ENCODE measurements around the gene TANC1. TPM values are rescaled to one million over a fixed set of nuclear protein-coding genes. Genes with fewer than 3 reads are reported as not detected.
A peak's percentile ranks its signal among the peaks of the same experiment; 100 is the strongest.

Gene TANC1
- total and polyA plus RNA-seq, 12 donors, result 17.8 to 90.5 (median 70.0) TPM

- peaks cover 0 to 4% (median 0%) of the 10 kb centered on the region in 9 donors for H3K36me3 ChIP-seq
- intact Hi-C loops (cut with DNase I), result no loop called here
- H3K4me3 ChIP-seq, result no peak overlapping the region
- H3K27ac ChIP-seq, result no peak overlapping the region
- no peaks in the 10 kb centered on the region for H3K27me3 ChIP-seq
- DNase-seq, result no peak
- ATAC-seq, result no peak
- no peaks in the 10 kb centered on the region for H3K9me3 ChIP-seq
- H3K4me1 ChIP-seq, result peaks cover 3 to 72% (median 33%) of the 10 kb centered on the region in 9 donors
- TF ChIP-seq, protein P1, sequence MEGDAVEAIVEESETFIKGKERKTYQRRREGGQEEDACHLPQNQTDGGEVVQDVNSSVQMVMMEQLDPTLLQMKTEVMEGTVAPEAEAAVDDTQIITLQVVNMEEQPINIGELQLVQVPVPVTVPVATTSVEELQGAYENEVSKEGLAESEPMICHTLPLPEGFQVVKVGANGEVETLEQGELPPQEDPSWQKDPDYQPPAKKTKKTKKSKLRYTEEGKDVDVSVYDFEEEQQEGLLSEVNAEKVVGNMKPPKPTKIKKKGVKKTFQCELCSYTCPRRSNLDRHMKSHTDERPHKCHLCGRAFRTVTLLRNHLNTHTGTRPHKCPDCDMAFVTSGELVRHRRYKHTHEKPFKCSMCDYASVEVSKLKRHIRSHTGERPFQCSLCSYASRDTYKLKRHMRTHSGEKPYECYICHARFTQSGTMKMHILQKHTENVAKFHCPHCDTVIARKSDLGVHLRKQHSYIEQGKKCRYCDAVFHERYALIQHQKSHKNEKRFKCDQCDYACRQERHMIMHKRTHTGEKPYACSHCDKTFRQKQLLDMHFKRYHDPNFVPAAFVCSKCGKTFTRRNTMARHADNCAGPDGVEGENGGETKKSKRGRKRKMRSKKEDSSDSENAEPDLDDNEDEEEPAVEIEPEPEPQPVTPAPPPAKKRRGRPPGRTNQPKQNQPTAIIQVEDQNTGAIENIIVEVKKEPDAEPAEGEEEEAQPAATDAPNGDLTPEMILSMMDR (IDR thresholded peaks at IDR 0.05), result no peak
Measured at GRCh38 chr2:159077869-159078268, 109.4 kb downstream of the TANC1 start.

DNA sequence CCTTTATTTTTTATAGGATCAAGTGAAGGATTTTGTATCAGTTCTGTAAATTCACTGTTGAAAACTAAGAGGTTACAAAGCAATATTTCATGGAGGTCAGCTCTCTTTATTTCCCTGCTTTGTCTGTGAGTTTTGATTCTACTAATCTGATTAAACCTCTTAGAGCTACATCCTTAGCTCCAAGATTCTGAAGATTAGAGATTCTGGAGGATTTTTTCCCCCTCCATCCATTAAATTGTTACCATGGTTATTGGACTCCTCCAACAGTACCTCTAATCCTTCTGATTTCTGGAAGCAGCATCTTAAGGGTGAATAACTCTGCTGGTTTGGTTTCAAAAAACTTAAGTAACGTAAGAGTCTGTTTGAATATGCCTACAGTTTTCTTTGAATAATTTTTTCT lies 110.0 kb downstream of the TANC1 start:
- intact Hi-C loops (cut with DNase I), result no loop called here

GRCh38 chr2:159080641-159081040 lies 112.2 kb downstream of the TANC1 start:
- no peaks in the 10 kb centered on the region for H3K9me3 ChIP-seq
- intact Hi-C loops (cut with DNase I), result loop anchor here in 1 of 10 donors (10.0 kb wide), 1 partner anchor 106 kb away; no protein-coding TSS in a partner anchor
- H3K4me1 ChIP-seq, result peaks cover 16 to 77% (median 55%) of the 10 kb centered on the region in 9 donors
- peaks cover 0 to 4% (median 0%) of the 10 kb centered on the region in 9 donors for H3K36me3 ChIP-seq
- TF ChIP-seq, protein P1 (IDR thresholded peaks at IDR 0.05), result no peak
- DNase-seq (no peak), ATAC-seq (peak in 1 of 8 donors; percentile 20)
- H3K27me3 ChIP-seq, result no peaks in the 10 kb centered on the region
- no peak overlapping the region for H3K4me3 ChIP-seq
- H3K27ac ChIP-seq, result peak overlapping the region in 7 of 10 donors; percentile 8 to 89 (median 26)
- WGBS, 2 donors, result 81 to 84% methylated on average over 6 of the region's 6 CpGs

More for the DNA sequence above, 110.0 kb downstream of the TANC1 start:
- TF ChIP-seq, protein P1 (IDR thresholded peaks at IDR 0.05), result no peak
- DNase-seq (no peak), ATAC-seq (no peak)
- H3K9me3 ChIP-seq, result no peaks in the 10 kb centered on the region
- WGBS, 2 donors, result 84 to 91% methylated on average over 1 of the region's 1 CpG
- no peak overlapping the region for H3K4me3 ChIP-seq
- H3K27me3 ChIP-seq, result no peaks in the 10 kb centered on the region
- no peak overlapping the region for H3K27ac ChIP-seq
- peaks cover 3 to 72% (median 34%) of the 10 kb centered on the region in 9 donors for H3K4me1 ChIP-seq
- H3K36me3 ChIP-seq, result peaks cover 0 to 4% (median 0%) of the 10 kb centered on the region in 9 donors

- DNase-seq (no peak), ATAC-seq (peak in 3 of 8 donors; percentile 1 to 23 (median 2))
- intact Hi-C loops (cut with DNase I), result loop anchor here in 1 of 10 donors (10.0 kb wide), 1 partner anchor 107 kb away; no protein-coding TSS in a partner anchor
- Histone ChIP-seq H3K4me3 (no peak overlapping the region), H3K9me3 (no peaks in the 10 kb centered on the region), H3K27me3 (no peaks in the 10 kb centered on the region), H3K36me3 (peaks cover 0 to 4% (median 0%) of the 10 kb centered on the region in 9 donors), H3K4me1 (peaks cover 18 to 79% (median 55%) of the 10 kb centered on the region in 9 donors), H3K27ac (peak overlapping the region in 8 of 10 donors; percentile 36 to 89 (median 62))
- TF ChIP-seq, protein P1 (IDR thresholded peaks at IDR 0.05), result no peak
- 87 to 89% methylated on average over 4 of the region's 4 CpGs for WGBS, 2 donors
Measured at GRCh38 chr2:159082119-159082518, 113.7 kb downstream of the TANC1 start.
